HepG2 (cell line): ENCODE results near the gene CENPE. TPM values are rescaled to one million over a fixed set of nuclear protein-coding genes. Genes with fewer than 3 reads are reported as not detected.

Source experiments
- ARNT ChIP-seq: fragments of 450-650 bp; IDR thresholded peaks from 2 replicates; pipeline ENCODE4 v1.6.1; 2017
- ATF7 ChIP-seq, 2 experiments: fragments of 450-650 bp in 1 of 2; sonication (generic) in 1 of 2; formaldehyde crosslinking in 1 of 2; IDR thresholded peaks; 2 replicates each; pipeline versions ENCODE4 v1.4.0 to v1.6.1; 2016 to 2020; ENCODE audit warnings: antibody characterized with exemption in 1 of 2, mild to moderate bottlenecking in 1 of 2, missing genetic modification reagents in 1 of 2
- CHCHD3 ChIP-seq: sonication (generic); formaldehyde crosslinking; IDR thresholded peaks from 2 replicates; pipeline ENCODE4 v1.8.0; 2022; ENCODE audit warnings: mild to moderate bottlenecking, missing genetic modification reagents, moderate library complexity
- DBP ChIP-seq: sonication (generic); formaldehyde crosslinking; IDR thresholded peaks from 2 replicates; pipeline ENCODE4 v1.4.0; 2020; ENCODE audit warnings: missing genetic modification reagents; ENCODE audit errors: not compliant biosample characterization
- FIP1L1 ChIP-seq: fragments of 200-400 bp; formaldehyde crosslinking; IDR thresholded peaks from 2 replicates; pipeline ENCODE4 v1.6.1; 2018; ENCODE audit warnings: low read depth, mild to moderate bottlenecking, low read length, moderate library complexity, borderline replicate concordance; ENCODE audit not compliant: insufficient read depth
- FOXJ3 ChIP-seq: sonication (generic); formaldehyde crosslinking; IDR thresholded peaks from 2 replicates; pipeline ENCODE4 v1.4.0; 2020; ENCODE audit warnings: missing genetic modification reagents, mild to moderate bottlenecking, borderline replicate concordance
- IKZF1 ChIP-seq: fragments of 450-650 bp; IDR thresholded peaks from 2 replicates; pipeline ENCODE4 v1.7.1; 2016
- KDM6A ChIP-seq: IDR thresholded peaks from 2 replicates; pipeline ENCODE4 v1.6.1; 2016; ENCODE audit warnings: low read depth
- LCORL ChIP-seq, 2 experiments: fragments of 450-650 bp in 1 of 2; sonication (generic) in 1 of 2; formaldehyde crosslinking in 1 of 2; IDR thresholded peaks; 2 replicates each; pipeline versions ENCODE4 v1.5.0 to v1.6.1; 2017 to 2020; ENCODE audit warnings: antibody characterized with exemption in 1 of 2, missing genetic modification reagents in 1 of 2
- MIXL1 ChIP-seq: IDR thresholded peaks from 2 replicates; pipeline ENCODE4 v1.6.1; 2016
- PITX1 ChIP-seq: sonication (generic); formaldehyde crosslinking; IDR thresholded peaks from 2 replicates; pipeline ENCODE4 v1.5.1; 2020; ENCODE audit warnings: mild to moderate bottlenecking, missing genetic modification reagents
- RORA ChIP-seq: sonication (generic); formaldehyde crosslinking; IDR thresholded peaks from 2 replicates; pipeline ENCODE4 v1.5.0; 2020; ENCODE audit warnings: mild to moderate bottlenecking, missing genetic modification reagents, moderate library complexity
- SALL1 ChIP-seq: sonication (generic); formaldehyde crosslinking; IDR thresholded peaks from 2 replicates; pipeline ENCODE4 v1.8.0; 2022; ENCODE audit warnings: mild to moderate bottlenecking, missing genetic modification reagents
- SOX6 ChIP-seq, 2 experiments: fragments of 450-650 bp in 1 of 2; sonication (generic) in 1 of 2; formaldehyde crosslinking in 1 of 2; IDR thresholded peaks; 2 replicates each; pipeline versions ENCODE4 v1.4.0 to v1.6.1; 2017 to 2020; ENCODE audit warnings: antibody characterized with exemption in 1 of 2, mild to moderate bottlenecking in 1 of 2, missing genetic modification reagents in 1 of 2
- TMF1 ChIP-seq: sonication (generic); formaldehyde crosslinking; IDR thresholded peaks from 2 replicates; pipeline ENCODE4 v1.8.1; 2022; ENCODE audit warnings: low read depth, missing genetic modification reagents
- YEATS4 ChIP-seq: sonication (generic); formaldehyde crosslinking; IDR thresholded peaks from 2 replicates; pipeline ENCODE4 v1.4.0; 2020; ENCODE audit warnings: missing genetic modification reagents, borderline replicate concordance
- ZNF251 ChIP-seq: sonication (generic); formaldehyde crosslinking; IDR thresholded peaks from 2 replicates; pipeline ENCODE4 v1.9.0; 2021; ENCODE audit warnings: mild to moderate bottlenecking, missing genetic modification reagents
- ZNF556 ChIP-seq: sonication (generic); formaldehyde crosslinking; IDR thresholded peaks from 2 replicates; pipeline ENCODE4 v1.4.0; 2020; ENCODE audit warnings: mild to moderate bottlenecking, missing genetic modification reagents, borderline replicate concordance
- ZNF589 ChIP-seq: sonication (generic); formaldehyde crosslinking; conservative IDR thresholded peaks from 2 replicates; pipeline ENCODE4 v1.8.0; 2022; ENCODE audit warnings: mild to moderate bottlenecking, moderate library complexity, missing genetic modification reagents
- ZNF619 ChIP-seq: sonication (generic); formaldehyde crosslinking; IDR thresholded peaks from 2 replicates; pipeline ENCODE4 v1.4.0; 2020; ENCODE audit warnings: mild to moderate bottlenecking, missing genetic modification reagents
- ZNF674 ChIP-seq: sonication (generic); formaldehyde crosslinking; IDR thresholded peaks from 2 replicates; pipeline ENCODE4 v1.5.0; 2020; ENCODE audit warnings: low read depth, mild to moderate bottlenecking, missing genetic modification reagents
- ZNF816 ChIP-seq: sonication (generic); formaldehyde crosslinking; IDR thresholded peaks from 2 replicates; pipeline ENCODE4 v1.8.0; 2022; ENCODE audit warnings: missing genetic modification reagents, mild to moderate bottlenecking, borderline replicate concordance
- polyA plus RNA-seq, 8 experiments: library from polyadenylated mRNA; depleted of rRNA in 3 of 8; stranded (reverse) in 7 of 8; unstranded in 1 of 8; fragments of >200 nt; fragmentation: Illumina TruSeq in 4 of 8; extraction: Trizol in 4 of 8; gene quantifications; 2 replicates each; pipeline versions ENCODE4 v1.2.1 to v1.2.3, GENCODE V29; 2011 to 2016; ENCODE audit warnings: low read depth in 4 of 8, missing spikeins in 1 of 8, mixed read lengths in 1 of 8; ENCODE audit not compliant: insufficient read depth in 1 of 8
- total RNA-seq, 5 experiments: library from RNA; depleted of rRNA; stranded (reverse); fragments of >200 nt; fragmentation: Illumina TruSeq; extraction: Trizol; gene quantifications; 2 replicates each; pipeline ENCODE4 v1.2.3, GENCODE V29; 2016; ENCODE audit warnings: low read depth in 1 of 5
- TF ChIP-seq, protein P1 (sequence below): IDR thresholded peaks from 2 replicates; pipeline ENCODE4 v1.6.1; 2012; ENCODE audit warnings: low read length, improper control_type of control experiment
- TF ChIP-seq, protein P2 (sequence below): sonication (generic); formaldehyde crosslinking; IDR thresholded peaks from 2 replicates; pipeline ENCODE4 v1.4.0; 2020; ENCODE audit warnings: missing genetic modification reagents

Gene CENPE
- total and polyA plus RNA-seq, 2 of the 13 experiments (the other 11 are each of a cell fraction or from before 2014, with no cell fraction given) = 2.1 to 19.8 TPM

DNA sequence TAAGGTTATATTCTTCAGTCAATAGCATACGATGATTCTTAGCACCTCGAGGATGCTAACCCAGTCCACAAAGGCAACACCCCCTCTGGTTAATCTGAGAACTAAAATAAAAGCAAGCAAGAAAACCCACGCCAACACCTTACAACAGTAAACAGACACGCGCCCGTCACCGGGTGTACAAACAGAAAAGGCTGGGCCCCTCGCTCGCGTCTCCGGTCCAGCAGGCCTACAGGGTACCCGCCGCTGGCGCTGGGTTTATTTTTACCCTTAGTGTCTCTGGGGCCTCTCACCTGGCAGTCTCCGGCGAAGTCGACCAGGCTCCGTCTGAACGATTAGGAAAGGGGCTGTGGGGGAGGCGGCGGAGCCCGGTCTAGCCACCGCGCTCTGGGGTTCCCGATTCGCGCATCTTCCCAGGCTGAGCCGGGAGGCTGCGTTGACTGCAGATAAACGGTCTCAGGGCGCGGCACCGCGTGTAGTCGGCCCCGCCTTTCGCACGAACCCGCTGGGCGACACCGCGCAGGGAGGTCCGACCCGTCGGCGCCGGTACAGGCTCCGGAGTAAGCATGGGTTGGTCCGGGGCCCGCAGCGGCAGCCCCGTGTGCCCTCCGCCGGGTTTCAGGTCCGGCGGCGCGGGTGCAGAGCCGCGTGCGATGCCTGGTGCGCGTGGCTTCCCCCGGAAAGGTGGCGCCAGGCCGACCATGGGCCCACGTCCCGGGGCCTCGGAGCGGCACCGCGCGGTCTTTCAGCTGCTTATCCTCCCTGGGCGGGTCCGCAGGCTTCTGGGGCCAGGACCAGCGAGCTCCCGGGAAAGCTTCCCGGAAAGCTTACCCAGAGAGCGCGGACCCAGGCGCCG lies 122.0 kb downstream of the CENPE start (continued):
- no peak for TF ChIP-seq SOX6 (IDR thresholded peaks at IDR 0.05)
- TF ChIP-seq SOX6 (CRISPR knock-in tag; IDR thresholded peaks at IDR 0.05) = no peak
- TF ChIP-seq KDM6A = no peak
- no peak for TF ChIP-seq ATF7 (IDR thresholded peaks at IDR 0.05)
- TF ChIP-seq ATF7 (CRISPR knock-in tag; IDR thresholded peaks at IDR 0.05) = no peak; the same call in 1 of the 2 replicates
- TF ChIP-seq LCORL (IDR thresholded peaks at IDR 0.05) = no peak
- no peak for TF ChIP-seq LCORL (CRISPR knock-in tag; IDR thresholded peaks at IDR 0.05)
- 0 out of 2 replicates have a peak, but pooled peaks have one; percentile 20 for TF ChIP-seq CHCHD3 (CRISPR knock-in tag)
- TF ChIP-seq ZNF251 (CRISPR knock-in tag) = no peak
- TF ChIP-seq PITX1 (CRISPR knock-in tag) = peak; percentile 53; the same call in 1 of the 2 replicates
- TF ChIP-seq DBP (CRISPR knock-in tag) = no peak
- no peak for TF ChIP-seq MIXL1 (CRISPR knock-in tag)
- no peak for TF ChIP-seq RORA (CRISPR knock-in tag)
- no peak for TF ChIP-seq IKZF1
- peak; percentile 40; the same call in 1 of the 2 replicates for TF ChIP-seq TMF1 (CRISPR knock-in tag)
- TF ChIP-seq SALL1 = peak; percentile 89
- TF ChIP-seq ZNF556 (CRISPR knock-in tag) = peak; percentile 26; the same call in 1 of the 2 replicates
- peak; percentile 53; the same call in 1 of the 2 replicates for TF ChIP-seq ZNF674 (CRISPR knock-in tag)
- TF ChIP-seq, protein P1, sequence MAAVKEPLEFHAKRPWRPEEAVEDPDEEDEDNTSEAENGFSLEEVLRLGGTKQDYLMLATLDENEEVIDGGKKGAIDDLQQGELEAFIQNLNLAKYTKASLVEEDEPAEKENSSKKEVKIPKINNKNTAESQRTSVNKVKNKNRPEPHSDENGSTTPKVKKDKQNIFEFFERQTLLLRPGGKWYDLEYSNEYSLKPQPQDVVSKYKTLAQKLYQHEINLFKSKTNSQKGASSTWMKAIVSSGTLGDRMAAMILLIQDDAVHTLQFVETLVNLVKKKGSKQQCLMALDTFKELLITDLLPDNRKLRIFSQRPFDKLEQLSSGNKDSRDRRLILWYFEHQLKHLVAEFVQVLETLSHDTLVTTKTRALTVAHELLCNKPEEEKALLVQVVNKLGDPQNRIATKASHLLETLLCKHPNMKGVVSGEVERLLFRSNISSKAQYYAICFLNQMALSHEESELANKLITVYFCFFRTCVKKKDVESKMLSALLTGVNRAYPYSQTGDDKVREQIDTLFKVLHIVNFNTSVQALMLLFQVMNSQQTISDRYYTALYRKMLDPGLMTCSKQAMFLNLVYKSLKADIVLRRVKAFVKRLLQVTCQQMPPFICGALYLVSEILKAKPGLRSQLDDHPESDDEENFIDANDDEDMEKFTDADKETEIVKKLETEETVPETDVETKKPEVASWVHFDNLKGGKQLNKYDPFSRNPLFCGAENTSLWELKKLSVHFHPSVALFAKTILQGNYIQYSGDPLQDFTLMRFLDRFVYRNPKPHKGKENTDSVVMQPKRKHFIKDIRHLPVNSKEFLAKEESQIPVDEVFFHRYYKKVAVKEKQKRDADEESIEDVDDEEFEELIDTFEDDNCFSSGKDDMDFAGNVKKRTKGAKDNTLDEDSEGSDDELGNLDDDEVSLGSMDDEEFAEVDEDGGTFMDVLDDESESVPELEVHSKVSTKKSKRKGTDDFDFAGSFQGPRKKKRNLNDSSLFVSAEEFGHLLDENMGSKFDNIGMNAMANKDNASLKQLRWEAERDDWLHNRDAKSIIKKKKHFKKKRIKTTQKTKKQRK = no peak
- TF ChIP-seq FIP1L1 = no peak
- no peak for TF ChIP-seq ZNF619 (CRISPR knock-in tag)
- peak; percentile 84; the same call in 1 of the 2 replicates for TF ChIP-seq ZNF816 (CRISPR knock-in tag)
- TF ChIP-seq YEATS4 (CRISPR knock-in tag) = peak; percentile 96
- TF ChIP-seq, protein P2, sequence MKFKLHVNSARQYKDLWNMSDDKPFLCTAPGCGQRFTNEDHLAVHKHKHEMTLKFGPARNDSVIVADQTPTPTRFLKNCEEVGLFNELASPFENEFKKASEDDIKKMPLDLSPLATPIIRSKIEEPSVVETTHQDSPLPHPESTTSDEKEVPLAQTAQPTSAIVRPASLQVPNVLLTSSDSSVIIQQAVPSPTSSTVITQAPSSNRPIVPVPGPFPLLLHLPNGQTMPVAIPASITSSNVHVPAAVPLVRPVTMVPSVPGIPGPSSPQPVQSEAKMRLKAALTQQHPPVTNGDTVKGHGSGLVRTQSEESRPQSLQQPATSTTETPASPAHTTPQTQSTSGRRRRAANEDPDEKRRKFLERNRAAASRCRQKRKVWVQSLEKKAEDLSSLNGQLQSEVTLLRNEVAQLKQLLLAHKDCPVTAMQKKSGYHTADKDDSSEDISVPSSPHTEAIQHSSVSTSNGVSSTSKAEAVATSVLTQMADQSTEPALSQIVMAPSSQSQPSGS (CRISPR knock-in tag) = peak; percentile 64
- no peak for TF ChIP-seq ARNT
- TF ChIP-seq ZNF589 (CRISPR knock-in tag) = peak; percentile 63; the same call in 1 of the 2 replicates
- TF ChIP-seq FOXJ3 (CRISPR knock-in tag) = no peak
